ENCODE results near the gene ACACA.
"Not testable (repeated sequence)": the region's sequence is repeated elsewhere in the genome, so short reads cannot be mapped to it uniquely, and the experiment has no call there.

The ACACA gene

DNA sequence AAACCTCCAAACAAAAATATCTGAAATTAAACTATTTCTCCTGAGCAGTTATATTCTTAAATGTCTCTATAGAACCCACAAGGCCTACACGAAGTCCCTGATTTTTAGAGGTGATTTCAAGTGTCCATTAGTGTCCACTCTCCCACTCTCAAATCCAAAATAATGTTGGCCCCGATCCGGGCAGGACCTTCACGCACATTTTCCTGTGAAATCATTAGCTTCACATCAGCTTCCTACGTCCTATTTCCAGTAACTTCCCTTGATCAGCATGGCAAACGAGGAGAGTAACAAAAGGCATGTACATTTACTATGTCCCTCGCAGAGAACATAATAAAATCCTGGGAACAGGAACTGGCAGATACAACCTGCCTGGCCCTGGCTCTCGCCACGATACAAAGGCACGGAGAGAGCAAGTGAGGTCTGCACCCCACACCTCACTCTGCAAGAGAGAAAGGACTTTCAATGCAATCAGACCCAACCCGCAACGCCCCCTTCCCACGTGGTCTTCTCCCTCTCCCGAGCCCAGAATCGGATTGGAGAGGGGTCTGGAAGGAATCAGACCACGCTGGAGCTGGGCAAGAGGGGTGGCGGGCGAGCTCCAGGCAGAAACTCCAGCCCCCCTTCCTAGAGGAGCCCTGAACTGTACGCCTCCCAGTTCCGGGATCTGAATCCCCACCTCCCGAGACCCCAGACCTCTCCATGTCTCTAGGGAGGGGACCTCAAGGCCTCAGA, 48.4 kb downstream of the ACACA start:
- ATAC-seq, result peak; percentile 68

DNA sequence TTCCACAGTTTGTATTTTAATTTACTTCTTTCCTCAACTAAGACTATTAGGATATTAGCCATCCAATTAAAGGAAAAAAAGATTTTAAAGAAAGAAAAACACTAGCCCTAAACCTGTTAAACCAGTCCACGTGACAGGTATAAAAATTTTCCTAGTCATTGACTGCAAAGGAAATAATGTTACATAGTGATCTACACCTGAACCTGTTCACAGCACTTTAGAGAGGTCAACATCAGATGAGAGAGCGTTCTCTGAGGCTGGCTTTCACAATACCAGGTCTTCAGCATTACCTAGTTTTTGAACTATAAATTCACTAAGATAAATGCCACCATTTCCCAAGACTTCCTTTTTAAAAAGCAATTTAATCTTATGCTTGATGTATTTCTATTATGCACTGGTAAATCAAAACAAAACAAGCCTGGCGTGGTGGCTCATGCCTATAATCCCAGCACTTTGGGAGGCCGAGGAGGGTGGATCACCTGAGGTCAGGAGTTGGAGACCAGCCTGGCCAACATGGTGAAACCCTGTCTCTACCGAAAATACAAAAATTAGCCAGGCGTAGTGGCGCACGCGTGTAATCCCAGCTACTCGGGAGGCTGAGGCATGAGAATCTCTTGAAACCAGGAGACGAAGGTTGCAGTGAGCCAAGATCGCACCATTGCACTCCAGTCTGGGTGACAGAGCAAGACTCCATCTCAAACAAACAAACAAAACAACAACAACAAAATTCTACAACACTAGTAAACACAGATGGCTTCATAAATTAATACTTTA, 49.7 kb downstream of the ACACA start:
- not testable (repeated sequence) for ATAC-seq

More for the DNA sequence above, 48.4 kb downstream of the ACACA start:
- TF ChIP-seq, protein P1, sequence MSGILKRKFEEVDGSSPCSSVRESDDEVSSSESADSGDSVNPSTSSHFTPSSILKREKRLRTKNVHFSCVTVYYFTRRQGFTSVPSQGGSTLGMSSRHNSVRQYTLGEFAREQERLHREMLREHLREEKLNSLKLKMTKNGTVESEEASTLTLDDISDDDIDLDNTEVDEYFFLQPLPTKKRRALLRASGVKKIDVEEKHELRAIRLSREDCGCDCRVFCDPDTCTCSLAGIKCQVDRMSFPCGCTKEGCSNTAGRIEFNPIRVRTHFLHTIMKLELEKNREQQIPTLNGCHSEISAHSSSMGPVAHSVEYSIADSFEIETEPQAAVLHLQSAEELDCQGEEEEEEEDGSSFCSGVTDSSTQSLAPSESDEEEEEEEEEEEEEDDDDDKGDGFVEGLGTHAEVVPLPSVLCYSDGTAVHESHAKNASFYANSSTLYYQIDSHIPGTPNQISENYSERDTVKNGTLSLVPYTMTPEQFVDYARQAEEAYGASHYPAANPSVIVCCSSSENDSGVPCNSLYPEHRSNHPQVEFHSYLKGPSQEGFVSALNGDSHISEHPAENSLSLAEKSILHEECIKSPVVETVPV (CRISPR knock-in tag; IDR thresholded peaks at IDR 0.05), result no peak
- no peak for TF ChIP-seq CREB5 (CRISPR knock-in tag; IDR thresholded peaks at IDR 0.05; ENCODE audit: low read depth)
- no peak for TF ChIP-seq ZFP3 (CRISPR knock-in tag; IDR thresholded peaks at IDR 0.05)
- no peak for TF ChIP-seq BACH2 (CRISPR knock-in tag; IDR thresholded peaks at IDR 0.05; ENCODE audit: borderline replicate concordance)
- TF ChIP-seq ZFP30 (CRISPR knock-in tag; IDR thresholded peaks at IDR 0.05), result no peak
- TF ChIP-seq TCF4 (CRISPR knock-in tag; IDR thresholded peaks at IDR 0.05; ENCODE audit: borderline replicate concordance), result no peak
- no peak for TF ChIP-seq SNAI2 (CRISPR knock-in tag; IDR thresholded peaks at IDR 0.05)
- no peak for TF ChIP-seq TSHZ2 (CRISPR knock-in tag; IDR thresholded peaks at IDR 0.05)
- no peak for TF ChIP-seq GLIS3 (CRISPR knock-in tag; IDR thresholded peaks at IDR 0.05)
- no peak for TF ChIP-seq ZC3H10 (CRISPR knock-in tag; IDR thresholded peaks at IDR 0.05)
- no peak for TF ChIP-seq ARNTL (CRISPR knock-in tag; IDR thresholded peaks at IDR 0.05; ENCODE audit: borderline replicate concordance, low read depth)
- no peak for TF ChIP-seq TOX (CRISPR knock-in tag; IDR thresholded peaks at IDR 0.05; ENCODE audit: borderline replicate concordance)
- TF ChIP-seq, protein P2, sequence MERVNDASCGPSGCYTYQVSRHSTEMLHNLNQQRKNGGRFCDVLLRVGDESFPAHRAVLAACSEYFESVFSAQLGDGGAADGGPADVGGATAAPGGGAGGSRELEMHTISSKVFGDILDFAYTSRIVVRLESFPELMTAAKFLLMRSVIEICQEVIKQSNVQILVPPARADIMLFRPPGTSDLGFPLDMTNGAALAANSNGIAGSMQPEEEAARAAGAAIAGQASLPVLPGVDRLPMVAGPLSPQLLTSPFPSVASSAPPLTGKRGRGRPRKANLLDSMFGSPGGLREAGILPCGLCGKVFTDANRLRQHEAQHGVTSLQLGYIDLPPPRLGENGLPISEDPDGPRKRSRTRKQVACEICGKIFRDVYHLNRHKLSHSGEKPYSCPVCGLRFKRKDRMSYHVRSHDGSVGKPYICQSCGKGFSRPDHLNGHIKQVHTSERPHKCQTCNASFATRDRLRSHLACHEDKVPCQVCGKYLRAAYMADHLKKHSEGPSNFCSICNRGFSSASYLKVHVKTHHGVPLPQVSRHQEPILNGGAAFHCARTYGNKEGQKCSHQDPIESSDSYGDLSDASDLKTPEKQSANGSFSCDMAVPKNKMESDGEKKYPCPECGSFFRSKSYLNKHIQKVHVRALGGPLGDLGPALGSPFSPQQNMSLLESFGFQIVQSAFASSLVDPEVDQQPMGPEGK (CRISPR knock-in tag; IDR thresholded peaks at IDR 0.05; ENCODE audit: borderline replicate concordance), result no peak
- no peak for TF ChIP-seq ZNF8 (CRISPR knock-in tag; IDR thresholded peaks at IDR 0.05)
- TF ChIP-seq RARB (CRISPR knock-in tag; IDR thresholded peaks at IDR 0.05), result no peak
- no peak for TF ChIP-seq OSR1 (CRISPR knock-in tag; IDR thresholded peaks at IDR 0.05)
- no peak for TF ChIP-seq ZNF565 (CRISPR knock-in tag; conservative IDR thresholded peaks at IDR 0.05; ENCODE audit: low read depth)
- TF ChIP-seq ISL1 (CRISPR knock-in tag; IDR thresholded peaks at IDR 0.05), result no peak
- TF ChIP-seq ZNF70 (CRISPR knock-in tag; IDR thresholded peaks at IDR 0.05), result no peak
- no peak for TF ChIP-seq ESRRG (CRISPR knock-in tag; IDR thresholded peaks at IDR 0.05)

DNA sequence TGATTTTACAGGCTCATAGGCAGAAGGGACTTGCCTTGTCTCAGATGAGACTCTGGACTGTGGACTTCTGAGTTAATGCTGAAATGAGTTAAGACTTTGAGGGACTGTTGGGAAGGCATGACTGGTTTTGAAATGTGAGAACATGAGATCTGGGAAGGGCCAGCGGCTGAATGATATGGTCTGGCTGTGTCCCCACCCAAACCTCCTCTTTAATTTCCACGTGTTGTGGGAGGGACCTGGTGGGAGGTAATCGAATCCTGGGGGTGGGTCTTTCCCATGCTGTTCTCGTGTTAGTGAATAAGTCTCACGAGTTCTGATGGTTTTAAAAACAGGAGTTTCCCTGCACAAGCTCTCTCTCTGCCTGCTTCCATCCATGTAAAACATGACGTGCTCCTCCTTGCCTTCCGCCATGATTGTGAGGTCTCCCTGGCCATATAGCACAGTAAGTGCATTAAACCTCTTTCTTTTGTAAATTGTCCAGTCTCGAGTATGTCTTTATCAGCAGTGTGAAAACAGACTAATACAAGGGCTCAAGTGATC, 59.7 kb downstream of the ACACA start:
- ATAC-seq, result not testable (repeated sequence)

DNA sequence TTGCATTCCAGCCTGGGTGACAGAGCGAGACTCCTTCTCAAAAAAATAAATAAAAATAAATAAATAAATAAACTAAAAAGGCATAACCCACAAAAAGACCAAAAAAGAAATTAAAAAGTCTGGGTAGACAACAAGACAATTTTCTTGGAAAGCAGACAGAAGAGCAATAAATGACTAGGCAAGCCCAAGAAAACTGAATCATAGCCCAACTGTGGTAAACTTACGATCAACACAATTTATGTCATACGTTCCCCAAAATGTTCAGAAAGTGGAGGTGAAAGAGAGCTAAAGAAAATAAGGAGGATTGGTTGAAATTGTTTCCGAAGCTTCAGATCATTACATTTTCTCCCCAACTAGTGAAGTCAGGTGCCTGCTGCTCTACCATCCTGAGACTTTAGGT, 62.1 kb downstream of the ACACA start:
- TF ChIP-seq CSDC2 (CRISPR knock-in tag; IDR thresholded peaks at IDR 0.05), result no peak
- TF ChIP-seq, protein P2 (CRISPR knock-in tag; IDR thresholded peaks at IDR 0.05; ENCODE audit: borderline replicate concordance), result no peak
- TF ChIP-seq TSHZ2 (CRISPR knock-in tag; IDR thresholded peaks at IDR 0.05), result no peak
- no peak for TF ChIP-seq ZFP30 (CRISPR knock-in tag; IDR thresholded peaks at IDR 0.05)
- ATAC-seq, result no peak
